Hindlimb muscle (tissue), 1 donor: ENCODE results near the gene STK11. TPM values are rescaled to one million over a fixed set of nuclear protein-coding genes. Genes with fewer than 3 reads are reported as not detected.

Source experiments
- DNase-seq: peaks from one replicate; pipeline ENCODE4 v3.0.0-alpha.2; 2013
- polyA plus RNA-seq: library from polyadenylated mRNA; unstranded; fragments of 120-200 nt; gene quantifications from one replicate; pipeline ENCODE4 v1.2.1, GENCODE V29; 2013; ENCODE audit not compliant: insufficient read length

The STK11 gene
- polyA plus RNA-seq, 1 donor: 61.0 TPM

GRCh38 chr19:1274852-1275259, 69.3 kb downstream of the STK11 start:
- no peak for DNase-seq

- peak; percentile 97 for DNase-seq
These were observed 69.8 kb downstream of the STK11 start, which contains the start of gene FAM174C for GRCh38 chr19:1275260-1275975. FAM174C (plus strand) TSS chr19:1275530; CDS start chr19:1275550, 20 bp downstream.

- DNase-seq: no peak
These were observed 70.5 kb downstream of the STK11 start for GRCh38 chr19:1275976-1276627.

GRCh38 chr19:1276628-1277022, 71.0 kb downstream of the STK11 start:
- DNase-seq: no peak

- no peak for DNase-seq
These were observed 71.5 kb downstream of the STK11 start for GRCh38 chr19:1277061-1277460.

Other genes with a start within 250 kb of the STK11 start
- 39.3 TPM for gene WDR18, start 221.4 kb upstream of the STK11 start, polyA plus RNA-seq
- gene GRIN3B, start 205.4 kb upstream of the STK11 start, polyA plus RNA-seq: 0.22 TPM
- gene TMEM259, start 184.7 kb upstream of the STK11 start, polyA plus RNA-seq: 94.8 TPM
- not detected for gene RNU6-2, start 184.3 kb upstream of the STK11 start, polyA plus RNA-seq
- gene CNN2, start 179.2 kb upstream of the STK11 start, polyA plus RNA-seq: 58.2 TPM
- 27.8 TPM for gene ABCA7, start 165.7 kb upstream of the STK11 start, polyA plus RNA-seq
- 9.8 TPM for gene ARHGAP45, start 138.6 kb upstream of the STK11 start, polyA plus RNA-seq
- gene POLR2E, start 110.4 kb upstream of the STK11 start, polyA plus RNA-seq: 121 TPM
- gene GPX4, start 101.8 kb upstream of the STK11 start, polyA plus RNA-seq: 152 TPM
- 18.5 TPM for gene SBNO2, start 31.5 kb upstream of the STK11 start, polyA plus RNA-seq
- gene CBARP, start 32.2 kb downstream of the STK11 start, polyA plus RNA-seq: 1.9 TPM
- 183 TPM for gene ATP5F1D, start 36.0 kb downstream of the STK11 start, polyA plus RNA-seq
- 47.1 TPM for gene MIDN, start 42.8 kb downstream of the STK11 start, polyA plus RNA-seq
- 528 TPM for gene CIRBP, start 63.6 kb downstream of the STK11 start, polyA plus RNA-seq
- gene FAM174C, start 69.8 kb downstream of the STK11 start, polyA plus RNA-seq: 16.3 TPM
- gene EFNA2, start 80.1 kb downstream of the STK11 start, polyA plus RNA-seq: 0.48 TPM
- gene NDUFS7, start 178.1 kb downstream of the STK11 start, polyA plus RNA-seq: 88.4 TPM
- 287 TPM for gene GAMT, start 195.8 kb downstream of the STK11 start, polyA plus RNA-seq
- 82.0 TPM for gene DAZAP1, start 201.8 kb downstream of the STK11 start, polyA plus RNA-seq
- gene RPS15, start 232.6 kb downstream of the STK11 start, polyA plus RNA-seq: 1,308 TPM
- gene APC2, start 244.3 kb downstream of the STK11 start, polyA plus RNA-seq: 1.1 TPM